ENCODE measurements around the gene CDC16.

The CDC16 gene

GRCh38 chr13:114226699-114227323 lies 7.9 kb upstream of the CDC16 start:
- Histone ChIP-seq H2AFZ (ENCODE audit: insufficient read depth, low read length, poor library complexity) (no peak overlapping the region), H3K14ac (ENCODE audit: low read length) (no peak overlapping the region), H4K12ac (ENCODE audit: low read depth, low read length) (no peak overlapping the region), H2BK12ac (ENCODE audit: low read length) (no peak overlapping the region), H3K4me2 (ENCODE audit: low read length) (no peak overlapping the region), H2BK120ac (ENCODE audit: insufficient read depth, low read length, poor library complexity) (no peak overlapping the region), H4K8ac (ENCODE audit: low read depth, low read length) (no peak overlapping the region), H2AK5ac (ENCODE audit: low read length) (no peak overlapping the region), H3K27ac (ENCODE audit: low read depth, low read length) (no peak overlapping the region), H3K4me1 (ENCODE audit: control insufficient read depth in 1 of 2, insufficient read depth in 2 of 2, low read length in 2 of 2) (no peaks in the 10 kb centered on the region), H3K9me3 (ENCODE audit: insufficient read depth, low read depth, low read length) (no peaks in the 10 kb centered on the region), H4K91ac (ENCODE audit: low read depth, low read length) (no peak overlapping the region), H3K9ac (ENCODE audit: low read length) (no peak overlapping the region), H2BK5ac (ENCODE audit: low read depth, low read length, poor library complexity) (no peak overlapping the region), H3K36me3 (ENCODE audit: control insufficient read depth in 1 of 2, insufficient read depth in 2 of 2, low read length in 2 of 2) (no peaks in the 10 kb centered on the region), H3K27me3 (ENCODE audit: insufficient read depth, low read length) (no peaks in the 10 kb centered on the region), H3K23ac (ENCODE audit: low read length) (no peak overlapping the region), H3K4me3 (ENCODE audit: low read depth, low read length) (no peak overlapping the region), H3K79me2 (ENCODE audit: control insufficient read depth, insufficient read depth, low read length, poor library complexity) (no peaks in the 10 kb centered on the region), H3K4ac (ENCODE audit: low read depth, low read length) (no peak overlapping the region), H3K18ac (ENCODE audit: low read length) (no peak overlapping the region), H3K79me1 (ENCODE audit: low read length) (no peaks in the 10 kb centered on the region)
- WGBS (ENCODE audit: extremely low coverage, insufficient coverage, insufficient read length), result no CpG with 5 or more reads among the region's 19 CpGs
- DNase-seq, result peak; percentile 79 to 94

DNA sequence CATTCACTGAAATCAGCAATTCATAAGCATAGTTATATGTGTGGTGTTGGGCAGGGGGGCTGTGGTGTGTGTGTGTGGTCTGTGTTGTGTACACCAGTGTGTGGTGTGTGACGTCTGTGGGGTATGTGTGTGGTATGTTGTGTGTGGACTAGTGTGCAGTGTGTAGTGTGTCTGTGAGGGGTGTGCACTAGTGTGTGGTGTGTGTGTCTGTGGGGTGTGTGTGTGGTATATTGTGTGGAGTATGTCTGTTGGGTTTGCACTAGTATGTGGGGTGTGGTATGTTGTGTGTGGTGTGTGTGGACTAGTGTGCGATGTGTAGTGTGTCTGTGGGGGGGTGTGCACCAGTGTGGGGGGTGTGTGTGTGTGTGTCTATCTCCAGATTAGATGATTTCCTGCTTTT lies 7.2 kb upstream of the CDC16 start:
- Histone ChIP-seq H3K4ac (ENCODE audit: low read depth, low read length) (no peak overlapping the region), H2AFZ (ENCODE audit: insufficient read depth, low read length, poor library complexity) (no peak overlapping the region), H3K18ac (ENCODE audit: low read length) (no peak overlapping the region), H2BK5ac (ENCODE audit: low read depth, low read length, poor library complexity) (no peak overlapping the region), H3K14ac (ENCODE audit: low read length) (no peak overlapping the region), H2BK120ac (ENCODE audit: insufficient read depth, low read length, poor library complexity) (no peak overlapping the region), H2BK12ac (ENCODE audit: low read length) (no peak overlapping the region), H3K27me3 (ENCODE audit: insufficient read depth, low read length) (no peaks in the 10 kb centered on the region), H4K8ac (ENCODE audit: low read depth, low read length) (no peak overlapping the region), H3K9ac (ENCODE audit: low read length) (no peak overlapping the region), H3K9me3 (ENCODE audit: insufficient read depth, low read depth, low read length) (no peaks in the 10 kb centered on the region), H4K91ac (ENCODE audit: low read depth, low read length) (no peak overlapping the region), H4K12ac (ENCODE audit: low read depth, low read length) (no peak overlapping the region), H3K4me2 (ENCODE audit: low read length) (no peak overlapping the region), H3K79me1 (ENCODE audit: low read length) (no peaks in the 10 kb centered on the region), H3K79me2 (ENCODE audit: control insufficient read depth, insufficient read depth, low read length, poor library complexity) (no peaks in the 10 kb centered on the region), H3K4me1 (ENCODE audit: control insufficient read depth in 1 of 2, insufficient read depth in 2 of 2, low read length in 2 of 2) (no peaks in the 10 kb centered on the region), H3K4me3 (ENCODE audit: low read depth, low read length) (peak overlapping the region; percentile 57), H3K23ac (ENCODE audit: low read length) (peak overlapping the region; percentile 95), H3K36me3 (ENCODE audit: control insufficient read depth in 1 of 2, insufficient read depth in 2 of 2, low read length in 2 of 2) (no peaks in the 10 kb centered on the region), H2AK5ac (ENCODE audit: low read length) (no peak overlapping the region), H3K27ac (ENCODE audit: low read depth, low read length) (no peak overlapping the region)
- no peak for DNase-seq
- WGBS (ENCODE audit: extremely low coverage, insufficient coverage, insufficient read length), result 100% methylated on average over 1 of the region's 2 CpGs

- H4K91ac ChIP-seq (ENCODE audit: low read depth, low read length), result no peak overlapping the region
- H2AK5ac ChIP-seq (ENCODE audit: low read length), result no peak overlapping the region
- no CpG with 5 or more reads among the region's 9 CpGs for WGBS (ENCODE audit: extremely low coverage, insufficient coverage, insufficient read length)
- no peak overlapping the region for H3K14ac ChIP-seq (ENCODE audit: low read length)
- no peak overlapping the region for H3K9ac ChIP-seq (ENCODE audit: low read length)
- no peak overlapping the region for H3K4ac ChIP-seq (ENCODE audit: low read depth, low read length)
- no peaks in the 10 kb centered on the region for H3K79me2 ChIP-seq (ENCODE audit: control insufficient read depth, insufficient read depth, low read length, poor library complexity)
- H3K36me3 ChIP-seq (ENCODE audit: control insufficient read depth in 1 of 2, insufficient read depth in 2 of 2, low read length in 2 of 2), result no peaks in the 10 kb centered on the region
- H3K79me1 ChIP-seq (ENCODE audit: low read length), result no peaks in the 10 kb centered on the region
- no peak overlapping the region for H2BK5ac ChIP-seq (ENCODE audit: low read depth, low read length, poor library complexity)
- H3K9me3 ChIP-seq (ENCODE audit: insufficient read depth, low read depth, low read length), result no peaks in the 10 kb centered on the region
- H3K18ac ChIP-seq (ENCODE audit: low read length), result no peak overlapping the region
- no peaks in the 10 kb centered on the region for H3K27me3 ChIP-seq (ENCODE audit: insufficient read depth, low read length)
- no peak overlapping the region for H4K12ac ChIP-seq (ENCODE audit: low read depth, low read length)
- no peak overlapping the region for H3K4me3 ChIP-seq (ENCODE audit: low read depth, low read length)
- no peak overlapping the region for H2AFZ ChIP-seq (ENCODE audit: insufficient read depth, low read length, poor library complexity)
- DNase-seq, result no peak
- H3K23ac ChIP-seq (ENCODE audit: low read length), result no peak overlapping the region
- H3K4me2 ChIP-seq (ENCODE audit: low read length), result no peak overlapping the region
- H2BK120ac ChIP-seq (ENCODE audit: insufficient read depth, low read length, poor library complexity), result no peak overlapping the region
- H4K8ac ChIP-seq (ENCODE audit: low read depth, low read length), result no peak overlapping the region
- H2BK12ac ChIP-seq (ENCODE audit: low read length), result no peak overlapping the region
- H3K4me1 ChIP-seq (ENCODE audit: control insufficient read depth in 1 of 2, insufficient read depth in 2 of 2, low read length in 2 of 2), result no peaks in the 10 kb centered on the region
- H3K27ac ChIP-seq (ENCODE audit: low read depth, low read length), result no peak overlapping the region
These were observed 6.5 kb upstream of the CDC16 start for GRCh38 chr13:114228176-114228575.

- no CpG with 5 or more reads among the region's 4 CpGs for WGBS (ENCODE audit: extremely low coverage, insufficient coverage, insufficient read length)
These were observed 5.2 kb upstream of the CDC16 start for GRCh38 chr13:114229506-114229905.

More at GRCh38 chr13:114229506-114229905, 5.2 kb upstream of the CDC16 start:
- Histone ChIP-seq H3K27ac (ENCODE audit: low read depth, low read length) (no peak overlapping the region), H3K36me3 (ENCODE audit: control insufficient read depth in 1 of 2, insufficient read depth in 2 of 2, low read length in 2 of 2) (no peaks in the 10 kb centered on the region), H3K9ac (ENCODE audit: low read length) (no peak overlapping the region), H3K4me2 (ENCODE audit: low read length) (no peak overlapping the region), H2BK120ac (ENCODE audit: insufficient read depth, low read length, poor library complexity) (no peak overlapping the region), H3K27me3 (ENCODE audit: insufficient read depth, low read length) (no peaks in the 10 kb centered on the region), H4K8ac (ENCODE audit: low read depth, low read length) (no peak overlapping the region), H2AFZ (ENCODE audit: insufficient read depth, low read length, poor library complexity) (no peak overlapping the region), H3K4me3 (ENCODE audit: low read depth, low read length) (no peak overlapping the region), H4K12ac (ENCODE audit: low read depth, low read length) (no peak overlapping the region), H3K79me2 (ENCODE audit: control insufficient read depth, insufficient read depth, low read length, poor library complexity) (no peaks in the 10 kb centered on the region), H3K23ac (ENCODE audit: low read length) (no peak overlapping the region), H3K9me3 (ENCODE audit: insufficient read depth, low read depth, low read length) (no peaks in the 10 kb centered on the region), H3K79me1 (ENCODE audit: low read length) (peaks cover under 1% of the 10 kb centered on the region), H2BK5ac (ENCODE audit: low read depth, low read length, poor library complexity) (no peak overlapping the region), H3K14ac (ENCODE audit: low read length) (no peak overlapping the region), H3K4me1 (ENCODE audit: control insufficient read depth in 1 of 2, insufficient read depth in 2 of 2, low read length in 2 of 2) (peaks cover under 1 to 1% of the 10 kb centered on the region in 2 experiments), H2BK12ac (ENCODE audit: low read length) (no peak overlapping the region), H4K91ac (ENCODE audit: low read depth, low read length) (no peak overlapping the region), H3K18ac (ENCODE audit: low read length) (no peak overlapping the region), H3K4ac (ENCODE audit: low read depth, low read length) (no peak overlapping the region), H2AK5ac (ENCODE audit: low read length) (no peak overlapping the region)
- DNase-seq, result no peak

Measured in trophoblast cell (in vitro differentiated cells and primary cell).